HG03442 (cell line): ENCODE results near the gene TNFRSF19.
A peak's percentile ranks its signal among the peaks of the same experiment; 100 is the strongest.
"Not testable (repeated sequence)": the region's sequence is repeated elsewhere in the genome, so short reads cannot be mapped to it uniquely, and the experiment has no call there.

Experiments used
- ATAC-seq: cut with Tn5 transposase; IDR thresholded peaks from one replicate; pipeline ENCODE4 v1.9.1; 2021; ENCODE audit warnings: mild to moderate bottlenecking, moderate library complexity; ENCODE audit not compliant: unreplicated experiment

The TNFRSF19 gene

DNA sequence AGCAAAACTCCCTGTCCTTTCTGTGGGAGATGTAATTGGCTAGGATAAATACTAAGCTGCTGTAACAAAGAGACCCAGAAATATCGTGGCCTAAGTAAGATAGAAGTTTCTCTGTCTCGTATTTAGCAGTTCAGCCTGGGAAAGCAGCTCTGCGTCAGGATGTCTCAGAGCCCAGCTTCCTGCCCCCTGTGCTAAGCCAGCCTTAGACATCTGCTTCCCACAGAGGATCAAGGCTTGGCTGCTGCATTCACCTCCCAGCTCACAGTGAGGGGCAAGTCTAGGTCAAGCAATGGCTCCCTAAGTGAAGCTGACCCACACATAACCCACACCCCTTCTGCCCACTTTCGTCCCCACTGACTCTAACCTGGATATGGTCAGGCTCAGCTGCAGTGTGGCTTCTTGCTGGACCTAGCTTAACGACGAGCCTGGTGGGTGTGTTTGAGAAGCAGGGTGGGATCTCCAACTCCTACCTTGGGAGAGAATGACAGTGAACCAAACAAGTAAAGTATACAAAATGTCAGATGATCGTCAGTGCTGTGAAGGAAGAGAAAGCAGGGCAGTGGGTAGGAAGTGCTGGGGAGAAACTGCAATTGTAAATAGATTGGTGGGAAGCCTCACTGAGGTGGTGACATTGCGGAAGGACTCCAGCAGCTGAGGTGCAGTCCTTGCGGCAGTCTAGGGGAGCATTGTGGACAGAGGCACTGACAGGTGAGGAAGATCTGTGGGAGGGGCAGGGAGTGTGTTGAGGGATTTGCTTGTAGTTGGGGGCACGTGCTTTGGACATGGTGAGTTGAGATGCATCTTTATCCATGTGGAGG, 82.9 kb downstream of the TNFRSF19 start:
- no peak for ATAC-seq

DNA sequence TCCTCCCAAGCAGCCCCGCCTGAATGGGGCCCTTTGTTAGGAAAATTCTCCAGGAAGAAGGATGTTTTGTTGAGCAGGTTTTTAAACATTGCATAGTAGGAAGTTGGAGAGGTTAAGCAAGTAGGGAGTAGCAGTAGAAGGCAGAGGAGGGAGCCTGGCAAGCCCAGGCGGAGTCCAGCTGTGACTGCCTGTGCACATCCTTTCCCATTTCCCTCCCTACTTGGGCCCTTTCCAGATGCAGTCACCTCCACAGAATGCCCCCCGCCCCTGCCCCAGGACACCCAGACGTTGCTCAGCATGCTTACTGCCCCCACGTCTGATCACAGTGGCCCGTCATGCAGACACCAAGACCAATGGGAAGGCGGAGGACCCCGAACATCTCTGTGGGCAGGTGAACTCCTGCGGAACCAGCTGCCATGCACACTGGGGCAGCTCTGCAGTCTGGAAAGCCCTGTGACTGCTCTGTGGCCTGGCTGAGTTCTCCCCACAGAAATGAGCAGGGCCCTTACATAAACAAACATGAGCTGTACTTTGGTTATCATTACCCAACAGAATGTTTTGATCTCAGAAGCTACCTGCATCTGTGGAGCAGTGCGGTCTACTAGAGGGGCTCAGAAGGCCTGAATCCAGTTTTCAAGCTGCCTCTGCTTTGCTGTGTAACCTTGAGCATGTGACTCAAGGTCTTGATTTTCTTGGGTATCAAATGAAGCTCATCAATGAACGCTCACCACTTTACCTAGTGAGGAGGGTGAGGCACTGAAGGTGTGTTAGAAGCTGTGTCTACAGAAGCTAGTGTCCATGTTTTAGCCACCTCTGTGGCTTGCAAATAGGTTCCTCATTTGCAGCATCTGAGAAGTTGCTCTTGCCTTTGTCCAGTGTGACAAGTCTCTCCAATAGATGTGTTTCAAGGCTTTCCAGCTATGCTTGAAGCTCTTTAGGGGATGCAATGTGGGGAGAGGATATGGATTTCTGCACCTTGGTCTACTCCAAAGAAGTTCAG, 84.2 kb downstream of the TNFRSF19 start:
- no peak for ATAC-seq

DNA sequence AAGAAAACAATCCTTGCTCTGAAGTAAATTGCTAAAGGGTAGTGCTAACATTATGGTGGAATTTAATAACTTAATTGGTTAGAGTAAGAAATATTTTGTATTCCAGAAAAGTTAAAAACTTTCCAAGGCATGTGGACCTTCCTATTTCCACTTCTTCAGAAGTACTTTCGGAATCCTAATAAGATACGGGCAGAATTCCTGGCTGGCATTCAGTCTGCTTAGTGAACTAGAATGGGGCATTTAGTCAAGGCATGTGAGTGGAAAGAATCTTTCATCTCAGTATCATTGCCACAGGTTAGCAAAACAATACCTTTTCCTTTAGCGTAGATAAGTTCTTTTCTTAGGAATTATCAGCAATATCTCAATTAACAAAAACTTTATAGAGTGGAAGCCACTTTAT, 85.1 kb downstream of the TNFRSF19 start:
- ATAC-seq: no peak

DNA sequence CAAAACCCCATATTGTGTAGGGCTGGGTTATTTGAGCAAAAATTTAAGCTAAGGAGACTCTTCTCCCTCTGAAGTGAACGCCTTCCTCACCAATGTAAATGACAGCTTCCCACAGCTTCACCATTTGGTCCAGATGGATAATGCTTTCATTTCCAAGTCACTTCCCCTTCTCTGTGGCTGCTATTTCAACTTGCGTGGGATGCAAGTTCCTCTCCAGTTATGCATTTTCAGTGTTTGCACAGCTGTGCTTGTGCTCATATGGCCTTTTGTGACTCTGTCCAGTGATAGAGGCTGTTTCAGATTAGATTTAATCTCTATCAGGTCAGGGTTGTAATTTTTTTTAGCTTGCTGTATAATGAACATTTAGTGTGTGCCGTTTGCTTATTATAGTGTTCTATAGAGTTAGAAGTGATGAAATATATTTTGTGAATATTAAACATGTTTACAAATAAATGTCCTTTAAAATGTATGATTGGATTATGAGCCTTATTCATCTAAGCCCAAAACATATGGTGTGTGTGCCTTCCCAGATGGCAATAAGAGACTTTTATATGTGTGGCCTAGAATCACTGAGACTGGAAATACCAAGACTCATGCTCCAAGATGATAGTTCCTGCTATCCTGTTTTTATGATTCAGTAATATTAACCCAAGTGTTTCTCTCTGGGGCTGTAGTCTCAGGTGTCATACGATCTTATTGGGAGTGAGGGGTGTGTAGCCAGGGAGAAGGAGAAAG, 86.6 kb downstream of the TNFRSF19 start:
- peak; percentile 58 for ATAC-seq

DNA sequence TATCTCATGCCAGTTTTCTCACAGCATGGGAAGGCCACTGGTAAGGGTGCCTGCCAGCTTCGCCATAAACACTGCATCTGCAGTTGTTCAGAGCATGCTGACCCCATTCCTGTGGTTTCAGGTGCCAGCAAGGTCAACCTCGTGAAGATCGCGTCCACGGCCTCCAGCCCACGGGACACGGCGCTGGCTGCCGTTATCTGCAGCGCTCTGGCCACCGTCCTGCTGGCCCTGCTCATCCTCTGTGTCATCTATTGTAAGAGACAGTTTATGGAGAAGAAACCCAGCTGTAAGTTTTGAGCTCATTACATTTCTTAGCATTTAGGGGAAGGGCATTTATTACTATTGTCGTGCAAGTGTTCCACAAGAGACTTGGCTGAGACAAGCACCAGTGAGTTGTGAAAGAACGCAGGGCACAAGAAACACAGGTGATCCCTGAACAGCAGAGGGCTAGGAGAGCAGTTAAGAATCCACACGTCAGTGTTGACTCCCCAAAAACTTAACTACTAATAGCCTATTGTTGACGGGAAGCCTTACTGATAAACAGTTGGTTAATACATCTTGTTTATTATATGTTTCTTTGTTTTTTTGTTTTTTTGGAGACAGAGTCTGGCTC, 88.8 kb downstream of the TNFRSF19 start:
- no peak for ATAC-seq

DNA sequence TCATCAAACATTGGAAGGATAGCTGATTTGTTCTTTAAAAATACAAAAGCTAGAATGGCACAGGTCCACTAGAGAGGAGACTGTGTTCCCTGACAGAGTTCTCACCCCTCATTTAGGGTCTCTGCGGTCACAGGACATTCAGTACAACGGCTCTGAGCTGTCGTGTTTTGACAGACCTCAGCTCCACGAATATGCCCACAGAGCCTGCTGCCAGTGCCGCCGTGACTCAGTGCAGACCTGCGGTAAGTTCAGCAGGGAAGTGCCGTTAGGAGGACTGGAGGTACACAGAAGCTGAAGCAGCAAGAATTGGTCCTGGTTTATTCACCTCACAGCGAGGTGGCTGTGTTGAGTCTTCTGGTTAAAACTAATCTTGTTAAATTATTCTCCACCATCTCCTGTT, 90.0 kb downstream of the TNFRSF19 start:
- no peak for ATAC-seq

DNA sequence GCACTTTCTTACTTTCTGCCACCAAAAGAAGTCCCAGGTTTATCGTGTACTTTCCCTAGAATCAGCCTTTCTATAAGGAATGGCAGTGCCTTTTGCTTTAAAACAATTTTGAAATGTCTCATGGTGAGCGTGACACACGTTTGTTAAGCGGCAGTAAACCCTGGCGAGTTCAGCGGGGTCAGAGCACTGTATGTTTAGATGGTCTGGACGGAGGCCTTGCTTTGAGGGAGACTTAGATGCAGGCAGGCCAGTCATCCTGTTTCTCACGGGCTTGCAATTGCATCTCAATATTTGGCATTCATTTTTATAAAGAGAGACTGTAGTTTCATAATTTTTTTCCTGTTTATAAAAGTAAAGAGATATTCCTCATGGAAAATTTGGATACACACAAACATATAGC, 96.4 kb downstream of the TNFRSF19 start:
- ATAC-seq: no peak

DNA sequence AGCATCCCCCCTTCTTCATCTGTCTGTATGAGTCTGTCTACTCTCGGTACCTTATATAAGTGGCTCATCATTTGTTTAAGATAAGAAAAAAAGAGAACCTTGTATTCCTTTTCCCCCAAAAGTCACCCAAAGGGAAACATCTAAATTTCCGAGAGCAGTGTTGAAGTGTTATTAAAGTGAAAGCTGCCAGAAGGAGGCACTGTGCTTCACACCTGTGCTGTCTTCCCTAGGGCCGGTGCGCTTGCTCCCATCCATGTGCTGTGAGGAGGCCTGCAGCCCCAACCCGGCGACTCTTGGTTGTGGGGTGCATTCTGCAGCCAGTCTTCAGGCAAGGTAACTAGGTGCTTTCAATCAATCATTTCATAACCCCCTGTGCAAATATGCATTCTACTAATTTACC, 97.5 kb downstream of the TNFRSF19 start:
- no peak for ATAC-seq

DNA sequence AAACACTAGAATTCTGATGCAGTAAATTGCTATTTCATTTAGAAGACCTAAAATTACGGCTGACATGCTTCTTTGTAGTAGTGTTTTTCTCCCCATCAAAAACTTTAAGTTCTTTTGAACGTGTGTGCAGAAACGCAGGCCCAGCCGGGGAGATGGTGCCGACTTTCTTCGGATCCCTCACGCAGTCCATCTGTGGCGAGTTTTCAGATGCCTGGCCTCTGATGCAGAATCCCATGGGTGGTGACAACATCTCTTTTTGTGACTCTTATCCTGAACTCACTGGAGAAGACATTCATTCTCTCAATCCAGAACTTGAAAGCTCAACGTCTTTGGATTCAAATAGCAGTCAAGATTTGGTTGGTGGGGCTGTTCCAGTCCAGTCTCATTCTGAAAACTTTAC, 98.3 kb downstream of the TNFRSF19 start:
- no peak for ATAC-seq

DNA sequence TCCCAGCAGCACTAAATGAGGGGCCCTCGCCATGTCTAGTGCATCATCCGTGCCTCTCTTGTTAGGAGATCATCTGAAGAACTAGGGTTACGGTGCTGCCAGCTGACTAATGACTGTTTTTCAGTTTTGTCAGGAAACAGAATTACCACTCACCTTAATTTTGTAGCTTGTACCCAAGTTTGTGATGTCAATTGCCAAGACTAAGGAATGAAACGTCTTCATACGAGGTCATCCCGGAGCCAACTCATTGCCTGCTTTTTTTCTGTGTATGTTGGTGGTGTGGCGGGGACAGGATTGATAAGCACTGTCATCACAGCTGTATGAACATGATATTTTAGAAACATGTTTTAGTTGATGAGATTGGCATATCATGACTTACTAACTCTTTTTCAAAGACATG, 100.6 kb downstream of the TNFRSF19 start:
- ATAC-seq: no peak

DNA sequence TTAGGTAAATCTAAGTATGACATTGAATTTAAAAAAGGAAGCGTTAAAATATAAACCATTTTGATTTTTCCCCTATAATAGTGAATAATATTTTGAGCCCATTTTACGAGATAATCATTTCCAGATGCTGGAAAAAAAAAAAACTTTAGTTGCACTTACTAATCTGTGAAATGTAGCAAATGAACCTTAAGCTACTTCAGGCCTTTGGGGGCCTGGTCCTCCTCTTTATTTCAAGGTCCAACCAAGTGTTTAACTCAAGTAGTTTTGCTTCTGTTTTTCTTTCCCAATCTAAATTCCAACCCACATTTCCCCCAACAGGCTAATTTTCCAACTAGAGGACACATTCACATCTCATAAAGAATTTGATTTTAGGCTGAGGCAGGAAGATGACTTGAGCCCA, 101.2 kb downstream of the TNFRSF19 start:
- ATAC-seq: no peak

DNA sequence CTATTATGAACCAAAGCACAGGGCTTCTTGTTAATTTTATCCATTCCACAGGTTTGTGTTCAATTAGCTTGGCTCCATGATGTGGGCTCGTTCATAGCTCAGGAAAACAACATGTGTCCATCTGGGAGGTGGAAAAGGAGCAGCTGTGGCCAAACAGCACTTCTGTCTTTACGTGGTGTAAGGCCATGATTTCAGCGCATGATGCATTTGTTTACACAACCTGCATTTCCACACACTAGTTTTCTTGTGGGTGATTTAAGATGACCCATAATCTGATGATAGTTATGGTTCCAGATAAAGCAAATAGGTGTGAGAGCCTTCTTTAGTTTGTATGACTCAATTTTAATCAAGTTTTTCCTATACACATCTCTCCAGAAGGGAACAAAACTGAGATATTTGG, 101.7 kb downstream of the TNFRSF19 start:
- ATAC-seq: no peak

DNA sequence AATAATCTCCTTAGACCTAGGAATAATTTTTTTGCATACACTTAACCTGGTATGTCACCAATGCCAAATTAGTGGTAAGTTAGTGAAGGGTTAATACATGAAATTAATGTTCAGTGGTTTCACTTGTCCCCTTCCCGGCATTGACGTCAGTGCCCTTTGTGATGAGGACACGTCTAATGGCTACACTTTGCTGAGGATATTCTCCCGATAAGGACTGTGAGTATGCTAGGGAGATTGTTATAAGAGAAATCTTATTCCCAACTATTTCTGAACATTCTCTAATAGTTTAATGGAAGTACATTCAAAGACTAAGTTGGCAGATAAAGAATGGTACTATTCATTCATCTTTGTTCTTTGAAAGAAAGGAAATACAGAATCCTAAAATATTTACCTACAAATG, 102.4 kb downstream of the TNFRSF19 start:
- no peak for ATAC-seq

DNA sequence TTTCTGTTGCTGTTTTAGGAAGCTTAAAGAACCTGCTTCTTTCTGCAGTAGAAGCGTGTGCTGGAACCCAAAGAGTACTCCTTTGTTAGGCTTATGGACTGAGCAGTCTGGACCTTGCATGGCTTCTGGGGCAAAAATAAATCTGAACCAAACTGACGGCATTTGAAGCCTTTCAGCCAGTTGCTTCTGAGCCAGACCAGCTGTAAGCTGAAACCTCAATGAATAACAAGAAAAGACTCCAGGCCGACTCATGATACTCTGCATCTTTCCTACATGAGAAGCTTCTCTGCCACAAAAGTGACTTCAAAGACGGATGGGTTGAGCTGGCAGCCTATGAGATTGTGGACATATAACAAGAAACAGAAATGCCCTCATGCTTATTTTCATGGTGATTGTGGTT, 103.1 kb downstream of the TNFRSF19 start:
- ATAC-seq: no peak

DNA sequence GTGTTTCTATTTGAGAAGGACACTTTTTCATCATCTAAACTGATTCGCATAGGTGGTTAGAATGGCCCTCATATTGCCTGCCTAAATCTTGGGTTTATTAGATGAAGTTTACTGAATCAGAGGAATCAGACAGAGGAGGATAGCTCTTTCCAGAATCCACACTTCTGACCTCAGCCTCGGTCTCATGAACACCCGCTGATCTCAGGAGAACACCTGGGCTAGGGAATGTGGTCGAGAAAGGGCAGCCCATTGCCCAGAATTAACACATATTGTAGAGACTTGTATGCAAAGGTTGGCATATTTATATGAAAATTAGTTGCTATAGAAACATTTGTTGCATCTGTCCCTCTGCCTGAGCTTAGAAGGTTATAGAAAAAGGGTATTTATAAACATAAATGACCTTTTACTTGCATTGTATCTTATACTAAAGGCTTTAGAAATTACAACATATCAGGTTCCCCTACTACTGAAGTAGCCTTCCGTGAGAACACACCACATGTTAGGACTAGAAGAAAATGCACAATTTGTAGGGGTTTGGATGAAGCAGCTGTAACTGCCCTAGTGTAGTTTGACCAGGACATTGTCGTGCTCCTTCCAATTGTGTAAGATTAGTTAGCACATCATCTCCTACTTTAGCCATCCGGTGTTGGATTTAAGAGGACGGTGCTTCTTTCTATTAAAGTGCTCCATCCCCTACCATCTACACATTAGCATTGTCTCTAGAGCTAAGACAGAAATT, 103.8 kb downstream of the TNFRSF19 start:
- ATAC-seq: no peak

DNA sequence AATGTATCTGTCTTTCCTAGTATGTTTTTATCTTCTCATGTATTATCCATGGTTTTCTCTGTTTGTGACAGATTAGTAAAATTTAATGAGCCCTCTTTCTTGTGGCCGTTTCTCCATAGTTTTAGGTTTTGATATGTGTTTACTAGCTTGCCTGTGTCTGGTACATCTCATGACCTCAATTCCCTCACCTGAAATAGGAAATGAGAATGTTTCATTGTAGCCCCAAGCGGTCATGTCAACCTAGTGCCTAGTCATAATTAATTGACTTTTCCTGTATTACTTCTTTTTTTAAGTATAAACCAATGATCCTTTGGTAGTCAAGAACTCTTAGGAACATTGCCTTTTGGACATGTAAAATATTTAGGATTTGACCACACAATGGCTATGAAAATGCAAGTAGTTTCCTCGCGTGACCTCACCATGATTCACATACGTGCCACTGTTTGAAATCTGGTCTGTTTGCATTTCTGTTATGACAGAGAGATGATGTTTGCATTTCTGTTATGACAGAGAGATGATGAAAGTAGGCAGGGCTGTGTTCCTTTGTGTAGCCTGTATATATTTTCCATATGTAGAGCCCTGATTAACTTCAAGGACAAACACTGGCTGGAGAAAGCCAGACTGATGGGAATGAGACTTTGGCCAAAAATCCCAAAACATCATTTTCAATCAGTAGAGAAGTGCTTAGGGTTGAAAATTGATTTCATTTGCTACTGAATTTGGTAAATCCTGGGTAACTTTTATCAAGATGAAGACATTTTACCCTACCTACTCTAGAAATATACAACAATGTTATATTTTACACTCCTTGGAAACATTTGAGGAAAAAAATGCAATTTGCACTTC, 104.8 kb downstream of the TNFRSF19 start:
- no peak for ATAC-seq

DNA sequence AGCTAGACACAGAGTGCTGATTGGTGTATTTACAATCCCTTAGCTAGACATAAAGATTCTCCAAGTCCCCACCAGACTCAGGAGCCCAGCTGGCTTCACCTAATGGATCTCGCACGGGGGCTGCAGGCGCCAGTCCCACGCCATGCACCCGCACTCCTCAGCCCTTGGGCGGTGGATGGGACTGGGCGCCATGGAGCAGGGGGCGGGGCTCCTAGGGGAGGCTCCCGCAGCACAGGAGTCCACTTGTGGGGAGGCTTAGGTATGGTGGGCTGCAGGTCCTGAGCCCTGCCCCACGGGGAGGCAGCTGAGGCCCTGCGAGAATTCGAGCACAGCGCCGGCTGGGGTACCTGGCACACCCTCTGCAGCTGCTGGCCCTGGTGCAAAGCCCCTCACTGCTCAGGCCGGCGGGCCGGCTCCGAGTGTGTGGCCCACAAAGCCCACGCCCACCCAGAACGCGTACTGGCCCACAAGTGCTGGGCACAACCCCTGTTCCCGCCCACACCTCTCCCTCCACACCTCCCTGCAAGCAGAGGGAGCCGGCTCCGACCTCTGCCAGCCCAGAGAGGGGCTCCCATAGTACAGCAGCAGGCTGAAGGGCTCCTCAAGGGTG, 107.6 kb downstream of the TNFRSF19 start:
- ATAC-seq: not testable (repeated sequence)

DNA sequence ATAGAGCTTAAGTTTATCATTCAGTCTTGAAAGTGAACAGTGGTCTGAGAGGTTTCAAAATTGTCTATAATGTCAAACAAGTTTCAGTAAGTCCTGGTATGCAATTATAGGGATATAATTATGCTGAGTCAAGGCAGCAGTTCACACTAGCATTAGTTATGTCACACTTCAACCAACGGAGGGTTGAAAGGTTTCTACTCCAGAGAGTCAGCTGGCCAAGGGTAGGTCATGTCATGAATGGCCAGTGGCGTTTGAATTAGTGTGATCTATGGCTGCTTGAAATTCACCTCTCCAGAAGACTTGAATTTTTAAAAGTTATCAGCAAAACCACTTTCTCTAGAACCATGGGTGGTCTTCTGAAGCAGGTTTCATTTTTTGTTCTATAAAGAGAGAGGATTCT, 108.6 kb downstream of the TNFRSF19 start:
- no peak for ATAC-seq

DNA sequence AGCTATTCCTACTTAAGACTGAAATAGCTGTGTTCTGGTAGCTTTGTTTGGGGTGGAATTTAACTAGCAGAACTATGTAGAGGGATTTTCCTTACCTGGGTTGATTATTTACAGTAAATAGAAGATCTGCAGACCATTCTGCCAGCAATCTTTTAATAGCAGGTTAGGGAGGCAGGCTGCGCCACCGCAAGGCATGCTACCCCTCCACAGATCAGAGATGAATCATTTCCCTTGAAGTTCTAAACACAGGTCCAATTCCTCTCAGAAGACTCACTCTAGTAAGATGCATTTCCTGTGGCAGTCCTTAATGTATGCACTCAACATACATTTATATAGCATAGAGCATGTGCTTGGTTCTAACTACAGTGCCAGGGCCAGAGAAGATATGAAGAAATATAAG, 109.0 kb downstream of the TNFRSF19 start:
- no peak for ATAC-seq
